DMS114 treated with DMSO at 0.1 percent for 48 hours (cell line): ENCODE results near the gene NDUFB10.
"Not testable (repeated sequence)": the region's sequence is repeated elsewhere in the genome, so short reads cannot be mapped to it uniquely, and the experiment has no call there.

Experiments used
- DNase-seq: peaks from one replicate; lab custom pipeline; 2025; ENCODE audit not compliant: unreplicated experiment; lab: John Stamatoyannopoulos, UW

NDUFB10 gene

GRCh38 chr16:1945559-1946391, 13.6 kb upstream of the NDUFB10 start:
- DNase-seq, result no peak

DNA sequence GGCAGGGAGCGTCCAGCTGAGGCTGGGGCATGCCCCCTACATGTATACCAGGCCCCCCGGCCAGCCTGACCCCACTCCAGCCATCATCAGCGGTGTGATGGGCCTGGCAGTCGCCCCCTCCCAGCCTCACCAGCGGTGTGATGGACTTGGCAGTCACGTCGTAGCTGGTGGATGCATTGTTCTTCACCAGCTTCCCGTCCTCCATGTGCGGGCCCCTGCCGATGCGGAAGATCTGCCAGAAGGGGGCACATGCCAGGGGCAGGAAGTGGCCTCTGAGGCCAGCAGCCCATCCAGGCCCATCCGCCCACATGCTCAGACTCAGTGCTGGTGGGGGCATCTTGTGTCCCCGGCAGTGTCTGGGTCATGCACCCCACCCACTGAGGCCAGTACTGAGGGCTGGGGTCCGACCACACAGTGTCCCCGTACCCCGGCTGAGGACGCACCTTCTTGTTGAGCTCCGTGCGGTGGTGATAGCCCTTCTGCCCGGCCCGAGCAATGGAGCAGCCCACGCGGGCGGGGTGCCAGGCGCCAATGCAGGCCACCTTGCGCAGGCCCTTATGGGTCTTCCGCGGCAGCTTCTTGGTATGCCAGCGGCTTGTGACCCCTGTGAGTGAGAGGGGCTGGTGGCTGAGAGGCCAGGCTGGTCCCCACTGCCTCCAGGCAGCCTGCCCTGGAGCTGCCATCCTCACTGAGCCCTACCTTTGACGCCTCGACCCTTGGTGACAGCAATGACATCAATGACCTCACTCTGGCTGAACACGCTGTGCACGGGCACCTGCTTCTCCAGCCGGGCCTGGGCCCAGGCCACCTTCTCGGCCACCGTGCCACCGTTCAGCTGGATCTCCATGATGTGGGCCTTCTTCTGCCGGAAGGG, 12.6 kb upstream of the NDUFB10 start:
- no peak for DNase-seq

DNA sequence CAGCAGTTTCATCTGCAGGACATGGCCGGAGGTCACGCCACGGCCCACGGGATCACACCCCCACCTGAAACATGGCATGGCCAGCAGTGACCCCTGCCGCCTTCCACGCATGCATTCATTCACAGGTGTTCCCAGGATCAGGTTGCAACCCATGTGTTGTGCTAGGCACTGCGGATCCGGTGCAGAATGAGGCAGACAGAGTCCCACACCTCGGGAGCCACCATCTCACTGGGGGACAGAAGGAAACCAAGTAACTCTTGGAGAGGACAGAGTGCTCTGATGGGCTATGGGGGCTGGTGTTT, 12.0 kb upstream of the NDUFB10 start:
- DNase-seq, result no peak

- no peak for DNase-seq
Observed at GRCh38 chr16:1949507-1949906, 9.8 kb upstream of the NDUFB10 start.

- DNase-seq, result no peak
Observed at GRCh38 chr16:1950047-1950446, 9.3 kb upstream of the NDUFB10 start.

- DNase-seq, result no peak
Observed at GRCh38 chr16:1950559-1950958, 8.8 kb upstream of the NDUFB10 start.

GRCh38 chr16:1953734-1954133, 5.6 kb upstream of the NDUFB10 start:
- no peak for DNase-seq

GRCh38 chr16:1957434-1958142, 1.8 kb upstream of the NDUFB10 start:
- not testable (repeated sequence) for DNase-seq

- DNase-seq, result not testable (repeated sequence)
Observed at GRCh38 chr16:1958143-1958491, 1.2 kb upstream of the NDUFB10 start.

DNA sequence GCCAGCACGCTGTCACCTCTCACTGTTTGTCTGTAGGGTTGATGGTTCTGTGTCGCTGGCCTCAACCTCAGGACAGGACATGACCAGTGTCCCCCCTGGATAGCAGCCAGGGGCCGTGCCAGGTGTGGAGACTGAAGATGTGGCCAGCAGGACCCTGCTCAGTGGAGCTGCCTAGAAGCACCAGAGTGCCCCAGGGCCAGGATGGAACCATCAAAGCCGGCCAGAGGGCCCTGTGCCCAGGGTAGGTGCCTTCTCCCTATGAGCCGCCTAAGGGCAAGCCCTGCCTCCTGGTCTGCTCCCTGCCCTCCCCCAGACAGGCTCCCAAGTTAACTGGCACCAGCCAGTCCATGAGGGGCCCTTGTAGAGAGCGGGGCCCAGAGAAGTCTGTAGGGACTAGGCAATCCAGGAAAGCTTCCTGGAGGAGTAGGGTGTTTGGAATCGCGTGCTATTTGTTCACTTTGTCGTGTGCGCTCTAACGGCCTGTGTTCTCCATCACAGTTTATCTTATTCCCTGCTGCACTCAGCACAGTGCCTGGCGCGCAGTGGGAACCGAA, 546 bp upstream of the NDUFB10 start:
- no peak for DNase-seq

DNA sequence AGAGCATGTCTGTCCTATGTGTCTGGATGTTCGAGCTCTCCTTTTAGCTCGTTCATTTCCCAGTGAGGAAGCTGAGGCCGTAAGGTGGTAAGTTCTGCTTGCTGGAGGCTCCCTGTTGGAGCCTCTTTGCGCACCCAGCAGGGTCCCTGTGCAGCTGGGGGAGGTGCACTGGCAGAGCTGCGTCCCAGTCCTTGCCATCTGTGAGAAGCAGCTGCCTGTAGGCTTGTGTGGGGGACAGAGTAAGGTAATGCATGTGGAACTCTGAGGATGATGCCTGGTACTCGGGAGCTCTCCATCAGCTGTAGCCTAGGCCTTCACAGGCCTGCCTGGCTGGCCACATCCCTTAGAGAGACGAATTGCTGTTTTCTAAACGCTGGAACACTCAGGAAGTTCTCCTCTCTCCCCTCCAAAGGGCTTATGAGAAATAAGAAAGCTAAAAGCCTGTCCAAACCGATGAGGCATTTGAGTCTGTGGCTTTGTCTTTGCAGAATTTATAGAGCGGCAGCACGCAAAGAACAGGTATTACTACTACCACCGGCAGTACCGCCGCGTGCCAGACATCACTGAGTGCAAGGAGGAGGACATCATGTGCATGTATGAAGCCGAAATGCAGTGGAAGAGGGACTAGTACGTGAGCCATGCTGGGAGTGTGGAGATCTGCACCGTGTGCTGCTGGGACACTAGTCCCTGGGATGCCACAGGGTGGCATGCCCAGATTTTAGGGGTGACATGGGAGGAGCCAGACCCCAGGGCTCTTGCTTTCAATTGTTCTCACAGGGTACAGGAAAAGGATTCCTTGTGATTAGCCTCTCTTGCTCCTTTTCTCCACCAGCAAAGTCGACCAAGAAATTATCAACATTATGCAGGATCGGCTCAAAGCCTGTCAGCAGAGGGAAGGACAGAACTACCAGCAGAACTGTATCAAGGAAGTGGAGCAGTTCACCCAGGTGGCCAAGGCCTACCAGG, 1.6 kb downstream of the NDUFB10 start:
- peak; percentile 66 for DNase-seq

- no peak for DNase-seq
Observed at GRCh38 chr16:1961651-1962067, 2.3 kb downstream of the NDUFB10 start.

- DNase-seq, result not testable (repeated sequence)
Observed at GRCh38 chr16:1962161-1963153, 3.1 kb downstream of the NDUFB10 start.

DNA sequence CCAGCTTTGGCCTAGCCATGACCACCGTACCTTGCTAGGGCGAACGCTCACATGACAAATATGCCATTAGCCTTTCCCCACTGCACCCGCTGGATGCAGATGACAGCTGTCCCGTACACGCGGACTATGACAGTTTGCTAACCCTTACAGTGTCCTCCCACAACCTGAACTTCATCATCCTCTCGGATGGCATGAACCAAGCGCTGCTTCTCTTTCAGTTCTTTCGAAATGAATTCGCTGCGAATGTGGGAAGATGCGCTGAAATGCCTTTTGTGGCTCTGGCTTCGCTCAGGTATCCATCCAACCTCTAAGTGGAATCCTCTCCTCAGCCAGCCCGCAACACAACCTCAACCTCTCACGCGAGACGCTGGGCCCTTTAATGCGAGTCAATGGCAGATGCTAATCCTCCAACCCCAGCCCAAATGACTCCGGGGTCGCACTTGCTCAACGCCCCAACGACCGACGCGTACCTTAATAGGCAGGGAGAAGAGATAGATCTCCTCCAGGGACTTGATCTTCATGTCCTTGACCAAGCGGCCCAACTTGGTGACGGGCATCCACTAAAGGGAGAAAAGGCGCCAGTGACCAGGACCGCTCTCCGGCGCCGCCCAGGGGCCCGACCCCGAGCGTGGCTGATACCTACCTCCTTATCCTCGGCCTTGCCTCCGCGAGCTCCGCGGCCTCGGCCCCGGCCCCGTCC, 4.6 kb downstream of the NDUFB10 start:
- no peak for DNase-seq

DNA sequence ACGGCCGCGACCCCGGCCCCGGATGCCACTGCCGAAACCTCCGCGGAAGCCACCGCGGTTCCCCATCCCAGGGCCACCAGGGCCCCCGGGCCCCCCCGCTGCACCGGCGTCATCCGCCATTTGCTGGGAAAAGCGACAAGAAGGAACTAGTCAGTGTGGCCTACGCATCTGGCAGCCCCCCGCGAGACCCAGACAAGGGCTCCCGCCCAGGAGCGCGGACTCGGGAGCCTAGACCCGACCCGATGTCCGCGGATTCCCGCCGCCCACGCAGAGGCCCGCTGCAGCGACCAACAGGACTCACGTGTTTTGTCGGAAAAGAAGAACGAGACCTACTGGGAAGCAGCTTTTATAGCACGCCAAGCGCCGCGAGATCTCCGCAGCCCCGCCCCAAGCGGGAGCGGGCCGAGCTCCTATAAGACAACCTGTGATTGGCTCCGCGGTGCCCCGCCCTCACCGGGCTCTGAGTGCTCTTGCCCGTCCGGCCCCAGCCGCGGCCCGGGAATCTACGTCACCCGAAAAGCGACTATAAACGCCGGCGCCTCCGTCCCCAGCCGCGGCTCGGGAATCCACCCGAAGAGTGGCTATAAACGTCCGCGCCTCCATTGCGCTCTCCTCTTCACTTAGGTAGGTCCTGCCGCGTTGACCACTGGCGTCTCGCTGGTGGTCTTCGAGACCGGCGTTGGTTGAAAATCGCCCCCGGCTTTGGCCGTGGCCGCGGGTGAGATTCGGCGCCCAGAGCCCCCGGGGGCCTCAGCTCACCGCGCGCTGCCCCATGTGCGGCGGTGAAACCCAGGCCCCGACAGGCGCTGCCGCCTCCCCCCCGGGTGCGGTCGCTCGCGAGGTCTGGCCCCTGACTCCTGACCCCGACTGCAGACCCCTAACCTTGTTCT, 5.4 kb downstream of the NDUFB10 start, which contains the start of gene RPS2:
Gene RPS2 (minus strand): TSS at position 321 of the 890 bp plus-strand sequence. CDS start 201 bp downstream, at position 120.
- peak; percentile 92 for DNase-seq

- no peak for DNase-seq
Observed at GRCh38 chr16:1965396-1966001, 6.2 kb downstream of the NDUFB10 start.

DNA sequence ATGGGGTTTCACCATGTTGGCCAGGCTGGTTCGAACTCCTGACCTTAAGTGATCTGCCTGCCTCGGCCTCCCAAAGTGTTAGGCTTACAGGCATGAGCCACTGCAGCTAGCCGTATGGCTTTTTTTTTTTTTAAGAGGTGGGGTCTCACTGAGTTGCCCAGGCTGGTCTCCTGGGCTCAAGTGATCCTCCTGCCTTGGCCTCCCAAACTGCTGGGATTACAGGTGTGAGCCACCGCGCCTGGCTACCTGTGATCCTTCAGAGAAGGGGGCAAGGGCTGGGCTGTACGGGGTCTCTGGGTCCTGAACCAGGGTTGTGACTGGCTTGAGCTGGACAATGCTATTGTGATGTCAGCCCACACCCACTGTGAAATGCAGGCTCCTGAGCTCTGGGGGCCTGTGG, 7.1 kb downstream of the NDUFB10 start, which contains the start of gene RNF151:
Gene RNF151 (plus strand): TSS at position 397 of the 400 bp plus-strand sequence. CDS start 26 bp downstream, outside the sequence.
- no peak for DNase-seq
